ENCODE data around the gene FAM83F. TPM values are rescaled to one million over a fixed set of nuclear protein-coding genes. Genes with fewer than 3 reads are reported as not detected.

The FAM83F gene
- polyA plus RNA-seq, 1 donor (not counting 4 experiments of a cell fraction or from before 2014, with no cell fraction given): 22.8 TPM

DNA sequence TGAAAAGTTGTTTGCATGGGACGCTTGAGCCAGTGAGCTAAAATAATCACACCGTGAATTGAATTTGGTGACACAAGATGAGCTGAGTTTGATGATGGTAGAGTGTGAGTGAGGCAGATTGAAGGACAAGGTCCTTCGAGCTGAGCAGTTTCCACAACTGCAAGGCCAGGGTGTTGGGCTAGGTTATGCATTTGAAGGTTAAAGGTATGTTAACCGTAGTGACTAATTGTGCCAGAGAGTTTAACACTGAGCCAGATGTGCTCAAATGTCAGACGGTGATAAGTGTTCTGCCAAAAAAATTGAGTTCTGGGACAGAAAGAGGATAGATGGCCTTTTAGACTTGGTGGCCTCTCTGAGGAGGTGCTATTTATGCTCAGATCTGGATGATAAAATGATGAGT is 89.5 kb downstream of the FAM83F start:
- Histone ChIP-seq H3K9me1 (ENCODE audit: control insufficient read depth, extremely low read depth, insufficient read depth, low read length) (no peaks in the 10 kb centered on the region), H2AFZ (ENCODE audit: control insufficient read depth, low read length) (no peak overlapping the region), H3K27me3 (ENCODE audit: control insufficient read depth, extremely low read depth, insufficient read depth, low read length) (peaks cover 19% of the 10 kb centered on the region), H3K4me2 (ENCODE audit: control insufficient read depth, extremely low read depth, insufficient read depth, low read depth, low read length) (no peak overlapping the region), H3K9me3 (ENCODE audit: control insufficient read depth, low read depth, low read length) (no peaks in the 10 kb centered on the region), H3K4me3 (ENCODE audit: control insufficient read depth in 2 of 3, extremely low read depth in 1 of 3, insufficient read depth in 2 of 3, low read depth in 1 of 3, low read length in 3 of 3) (no peak overlapping the region), H3K36me3 (ENCODE audit: control insufficient read depth in 2 of 2, extremely low read depth in 1 of 2, insufficient read depth in 2 of 2, low read length in 2 of 2) (no peaks in the 10 kb centered on the region), H3K27ac (ENCODE audit: control insufficient read depth, insufficient read depth, low read length) (no peak overlapping the region), H3K9ac (ENCODE audit: control insufficient read depth, extremely low read depth, insufficient read depth, low read length) (no peak overlapping the region), H3K79me2 (ENCODE audit: control insufficient read depth, insufficient read depth, low read length) (no peaks in the 10 kb centered on the region), H3K4me1 (ENCODE audit: control insufficient read depth, extremely low read depth, insufficient read depth, low read length) (no peaks in the 10 kb centered on the region), H4K20me1 (ENCODE audit: control insufficient read depth, extremely low read depth, insufficient read depth, low read length) (no peaks in the 10 kb centered on the region)
- dilution Hi-C loops (cut with MboI; ENCODE audit: extremely low pct_ligation_motif_present, low sequenced_read_pairs): no loop called here
- no peak for TF ChIP-seq EZH2 (IDR thresholded peaks at IDR 0.05; ENCODE audit: low read length)
- TF ChIP-seq, protein P1, sequence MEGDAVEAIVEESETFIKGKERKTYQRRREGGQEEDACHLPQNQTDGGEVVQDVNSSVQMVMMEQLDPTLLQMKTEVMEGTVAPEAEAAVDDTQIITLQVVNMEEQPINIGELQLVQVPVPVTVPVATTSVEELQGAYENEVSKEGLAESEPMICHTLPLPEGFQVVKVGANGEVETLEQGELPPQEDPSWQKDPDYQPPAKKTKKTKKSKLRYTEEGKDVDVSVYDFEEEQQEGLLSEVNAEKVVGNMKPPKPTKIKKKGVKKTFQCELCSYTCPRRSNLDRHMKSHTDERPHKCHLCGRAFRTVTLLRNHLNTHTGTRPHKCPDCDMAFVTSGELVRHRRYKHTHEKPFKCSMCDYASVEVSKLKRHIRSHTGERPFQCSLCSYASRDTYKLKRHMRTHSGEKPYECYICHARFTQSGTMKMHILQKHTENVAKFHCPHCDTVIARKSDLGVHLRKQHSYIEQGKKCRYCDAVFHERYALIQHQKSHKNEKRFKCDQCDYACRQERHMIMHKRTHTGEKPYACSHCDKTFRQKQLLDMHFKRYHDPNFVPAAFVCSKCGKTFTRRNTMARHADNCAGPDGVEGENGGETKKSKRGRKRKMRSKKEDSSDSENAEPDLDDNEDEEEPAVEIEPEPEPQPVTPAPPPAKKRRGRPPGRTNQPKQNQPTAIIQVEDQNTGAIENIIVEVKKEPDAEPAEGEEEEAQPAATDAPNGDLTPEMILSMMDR (optimal IDR thresholded peaks at IDR 0.05 in 1 of 3, IDR thresholded peaks at IDR 0.05 in 1 of 3, conservative IDR thresholded peaks at IDR 0.05 in 1 of 3; ENCODE audit: extremely low read depth in 1 of 3, insufficient read depth in 2 of 3, low read length in 3 of 3): no peak
- DNase-seq (ENCODE audit: low read depth, low spot score): no peak
- FAIRE-seq: no peak

DNA sequence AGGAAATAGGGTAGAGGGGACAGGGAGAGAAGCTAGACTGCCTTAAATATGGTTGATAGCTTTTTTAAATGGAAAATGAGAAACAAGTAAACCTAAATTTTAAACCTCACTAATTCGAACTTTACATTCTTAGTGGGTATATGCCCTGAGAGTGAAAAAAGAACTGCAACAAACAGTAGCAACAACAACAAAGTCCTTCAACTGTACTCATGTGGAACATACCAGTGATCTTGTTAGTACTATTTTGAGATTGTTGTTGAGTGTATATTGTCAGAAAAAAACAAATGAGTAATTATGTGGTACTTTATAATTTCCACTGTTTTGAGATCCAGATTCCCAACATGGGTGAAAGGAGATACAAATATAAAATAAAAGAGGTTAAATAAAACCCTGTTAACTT is 94.1 kb downstream of the FAM83F start:
- Histone ChIP-seq H3K9me3 (ENCODE audit: control insufficient read depth, low read depth, low read length) (no peaks in the 10 kb centered on the region), H3K27ac (ENCODE audit: control insufficient read depth, insufficient read depth, low read length) (no peak overlapping the region), H3K79me2 (ENCODE audit: control insufficient read depth, insufficient read depth, low read length) (no peaks in the 10 kb centered on the region), H3K9me1 (ENCODE audit: control insufficient read depth, extremely low read depth, insufficient read depth, low read length) (no peaks in the 10 kb centered on the region), H3K4me3 (ENCODE audit: control insufficient read depth in 2 of 3, extremely low read depth in 1 of 3, insufficient read depth in 2 of 3, low read depth in 1 of 3, low read length in 3 of 3) (no peak overlapping the region), H3K27me3 (ENCODE audit: control insufficient read depth, extremely low read depth, insufficient read depth, low read length) (peaks cover 8% of the 10 kb centered on the region), H3K9ac (ENCODE audit: control insufficient read depth, extremely low read depth, insufficient read depth, low read length) (no peak overlapping the region), H2AFZ (ENCODE audit: control insufficient read depth, low read length) (no peak overlapping the region), H3K36me3 (ENCODE audit: control insufficient read depth in 2 of 2, extremely low read depth in 1 of 2, insufficient read depth in 2 of 2, low read length in 2 of 2) (no peaks in the 10 kb centered on the region), H4K20me1 (ENCODE audit: control insufficient read depth, extremely low read depth, insufficient read depth, low read length) (no peaks in the 10 kb centered on the region), H3K4me1 (ENCODE audit: control insufficient read depth, extremely low read depth, insufficient read depth, low read length) (no peaks in the 10 kb centered on the region), H3K4me2 (ENCODE audit: control insufficient read depth, extremely low read depth, insufficient read depth, low read depth, low read length) (no peak overlapping the region)
- dilution Hi-C loops (cut with MboI; ENCODE audit: extremely low pct_ligation_motif_present, low sequenced_read_pairs): no loop called here
- no peak for FAIRE-seq
- no peak for TF ChIP-seq EZH2 (IDR thresholded peaks at IDR 0.05; ENCODE audit: low read length)
- TF ChIP-seq, protein P1 (optimal IDR thresholded peaks at IDR 0.05 in 1 of 3, IDR thresholded peaks at IDR 0.05 in 1 of 3, conservative IDR thresholded peaks at IDR 0.05 in 1 of 3; ENCODE audit: extremely low read depth in 1 of 3, insufficient read depth in 2 of 3, low read length in 3 of 3): no peak
- no peak for DNase-seq (ENCODE audit: low read depth, low spot score)

Other genes starting within 250 kb of the FAM83F start
- gene ENTHD1, start 101.2 kb upstream of the FAM83F start, polyA plus RNA-seq: not detected in 3 replicates
- 0.04 TPM in 1 of 3 replicates, not detected in the others for gene GRAP2, start 93.9 kb upstream of the FAM83F start, polyA plus RNA-seq
- gene TMA7B, start 34.6 kb upstream of the FAM83F start, polyA plus RNA-seq: not detected in 3 replicates
- gene TNRC6B, start 183.0 kb downstream of the FAM83F start, polyA plus RNA-seq: 5.6 to 6.2 TPM (median 5.9 TPM) in 3 replicates